Kidney (tissue), 14 donors: Measurements from ENCODE around the gene C21orf91. TPM values are rescaled to one million over a fixed set of nuclear protein-coding genes. Genes with fewer than 3 reads are reported as not detected.

Experiments
- DNase-seq, 5 donors: peaks; one replicate each; pipeline ENCODE4 v3.0.0-alpha.2; 2013 to 2020
- FAIRE-seq: peaks from 2 replicates; lab custom pipeline; 2012; peaks lifted over from hg19 to GRCh38; lab: Jason Lieb, UNC
- H3K27ac ChIP-seq, 2 donors: one replicate each; pipeline ENCODE4 v1.7.0; 2013; ENCODE audit warnings: low read depth in 2 of 2, low read length in 2 of 2, inconsistent platforms in 1 of 2
- H3K27me3 ChIP-seq: one replicate; pipeline ENCODE4 v1.7.1; 2013; ENCODE audit warnings: low read length, inconsistent platforms; ENCODE audit not compliant: control insufficient read depth, insufficient read depth
- H3K36me3 ChIP-seq, 3 donors: one replicate each; pipeline versions ENCODE4 v1.7.0 to v1.7.1; 2013; ENCODE audit warnings: low read length in 3 of 3, control low read depth in 1 of 3, inconsistent platforms in 1 of 3; ENCODE audit not compliant: insufficient read depth in 3 of 3, control insufficient read depth in 2 of 3
- H3K4me1 ChIP-seq, 3 donors: one replicate each; pipeline versions ENCODE4 v1.7.0 to v1.7.1; 2013; ENCODE audit warnings: low read length in 3 of 3, inconsistent platforms in 1 of 3, low read depth in 1 of 3; ENCODE audit not compliant: control insufficient read depth in 2 of 3, insufficient read depth in 2 of 3
- H3K4me3 ChIP-seq, 3 donors: one replicate each; pipeline versions ENCODE4 v1.7.0 to v1.8.1; 2013; ENCODE audit warnings: low read length in 3 of 3, control low read depth in 1 of 3, inconsistent platforms in 1 of 3
- H3K9ac ChIP-seq, 3 donors: one replicate each; pipeline versions ENCODE4 v1.7.0 to v1.7.1; 2013; ENCODE audit warnings: low read length in 3 of 3, control low read depth in 1 of 3, inconsistent platforms in 1 of 3
- H3K9me3 ChIP-seq, 3 donors: one replicate each; pipeline versions ENCODE4 v1.7.0 to v1.7.1; 2013; ENCODE audit warnings: low read length in 3 of 3, control low read depth in 1 of 3, inconsistent platforms in 1 of 3; ENCODE audit not compliant: control insufficient read depth in 2 of 3, insufficient read depth in 1 of 3
- CTCF ChIP-seq: IDR thresholded peaks from 3 replicates; pipeline ENCODE4 v1.5.1; 2012; ENCODE audit warnings: mild to moderate bottlenecking, moderate library complexity, borderline replicate concordance; ENCODE audit not compliant: insufficient read depth; ENCODE audit errors: extremely low read depth
- intact Hi-C: fragments of 100-400 bp; cut with DNase I; formaldehyde crosslinking; loops from one replicate; pipeline ENCODE4 v1.11.1; 2022
- polyA plus RNA-seq: library from polyadenylated mRNA; stranded (reverse); fragments of 350-450 nt; fragmentation: Illumina TruSeq; extraction: RNeasy Lipid Tissue Mini Kit (QIAGEN cat#74804); gene quantifications from one replicate; pipeline ENCODE4 v1.2.3, GENCODE V29; 2014; ENCODE audit warnings: low read depth, low replicate concordance; ENCODE audit not compliant: insufficient read depth
- total RNA-seq: library from RNA; stranded (reverse); fragmentation: NEBNext Ultra II Directional; extraction: Animal tissue kit (Norgen Biotek cat#: 25700); gene quantifications from one replicate; pipeline ENCODE4 v1.2.1, GENCODE V29; 2021
- donor health status: control.
- donor health status: control.
- donor health status: control.
- donor health status: control.
- donor health status: control.
- donor health status: DM: yes; HTN: yes; CAD: no.
- donor health status: Normal renal cell carcinoma (clear cell type).

Gene C21orf91
- total and polyA plus RNA-seq, 2 donors from 2014 or later: 2.5 to 20.4 TPM

- H3K27ac ChIP-seq: no peak overlapping the region
- H3K36me3 ChIP-seq: no peaks in the 10 kb centered on the region
- no peak overlapping the region for H3K9ac ChIP-seq
- intact Hi-C loops: no loop called here
- H3K27me3 ChIP-seq: no peaks in the 10 kb centered on the region
- no peak for TF ChIP-seq CTCF
- H3K4me1 ChIP-seq: peaks cover 0 to 5% (median 0%) of the 10 kb centered on the region in 3 donors
- no peak overlapping the region for H3K4me3 ChIP-seq
- H3K9me3 ChIP-seq: no peaks in the 10 kb centered on the region
- DNase-seq (no peak), FAIRE-seq (no peak)
These were observed 72.2 kb downstream of the C21orf91 start for GRCh38 chr21:17746920-17747319.

- Histone ChIP-seq H3K27me3 (no peaks in the 10 kb centered on the region), H3K9me3 (no peaks in the 10 kb centered on the region), H3K27ac (no peak overlapping the region), H3K36me3 (no peaks in the 10 kb centered on the region), H3K4me1 (peaks cover 0 to 5% (median 0%) of the 10 kb centered on the region in 3 donors), H3K4me3 (no peak overlapping the region), H3K9ac (no peak overlapping the region)
- DNase-seq (no peak), FAIRE-seq (no peak)
- no peak for TF ChIP-seq CTCF
- intact Hi-C loops: no loop called here
These were observed 74.1 kb downstream of the C21orf91 start for GRCh38 chr21:17745086-17745485.

GRCh38 chr21:17742940-17743592, 76.1 kb downstream of the C21orf91 start:
- intact Hi-C loops: no loop called here
- FAIRE-seq: no peak
- no peak for TF ChIP-seq CTCF

More at GRCh38 chr21:17742940-17743592, 76.1 kb downstream of the C21orf91 start:
- Histone ChIP-seq H3K9ac (no peak overlapping the region), H3K4me1 (peaks cover 0 to 5% (median 0%) of the 10 kb centered on the region in 3 donors), H3K36me3 (no peaks in the 10 kb centered on the region), H3K9me3 (no peaks in the 10 kb centered on the region), H3K27me3 (no peaks in the 10 kb centered on the region), H3K27ac (no peak overlapping the region), H3K4me3 (no peak overlapping the region)
- no peak for DNase-seq
